Measurements from ENCODE around the gene CPPED1.

The CPPED1 gene

DNA sequence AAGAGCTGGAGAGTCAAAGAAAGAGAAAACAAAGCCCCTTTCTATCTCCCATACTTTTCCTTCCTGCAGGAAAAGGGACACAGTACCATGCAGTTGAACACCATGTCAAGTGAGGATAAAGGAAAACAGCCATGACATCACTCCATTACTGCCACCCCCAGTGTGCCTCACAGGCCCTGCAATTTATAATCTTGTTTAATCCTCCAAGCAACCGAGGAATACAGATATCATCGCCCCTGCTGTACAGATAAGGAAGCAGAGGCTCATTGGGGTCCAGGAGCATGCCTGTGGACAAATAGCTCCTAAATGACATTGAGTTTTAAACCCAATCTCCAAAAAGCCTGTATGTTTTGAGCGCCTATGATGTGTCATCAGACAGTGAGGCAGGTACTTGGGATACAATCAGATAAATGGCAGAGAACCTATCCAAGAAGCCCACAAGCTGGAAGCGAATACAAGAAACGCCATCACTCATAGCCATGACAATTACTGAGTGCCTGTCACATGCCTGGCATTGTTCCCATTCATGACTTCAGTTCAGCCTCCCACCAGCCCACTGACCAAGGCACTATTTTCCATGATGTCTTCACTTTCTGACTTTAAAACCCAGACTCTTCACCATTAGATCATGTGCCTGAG, 45.5 kb downstream of the CPPED1 start (continued):
- peak; percentile 58 for TF ChIP-seq ZIC2 (tag by site-specific recombination; IDR thresholded peaks at IDR 0.05)

DNA sequence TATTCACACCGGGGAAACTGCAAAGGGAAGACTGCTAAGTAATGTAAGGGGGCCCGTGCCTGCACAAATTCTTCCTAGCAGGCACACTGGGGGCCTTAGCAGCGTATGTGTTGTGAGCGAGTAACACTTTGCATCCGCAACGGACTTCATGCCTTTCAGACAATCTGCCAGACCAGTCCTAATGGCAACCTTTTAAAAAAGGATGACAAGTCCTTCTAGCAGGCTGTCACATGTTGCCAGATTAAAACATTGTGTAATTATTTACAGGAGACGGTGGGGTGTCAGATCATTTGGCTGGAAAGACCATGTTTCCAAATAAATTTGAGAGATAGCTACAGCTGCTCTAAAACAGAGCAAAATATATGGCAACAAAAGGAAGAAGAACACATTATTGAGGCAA, 46.1 kb downstream of the CPPED1 start:
- ChIA-PET CTCF (interaction anchor here (0.6 kb wide), 1 partner anchor 105 kb away, joined by 3 read pairs; no protein-coding TSS in a partner anchor), POLR2A (no interaction called here)
- no peak overlapping the region for H3K4me3 ChIP-seq (ENCODE audit: low read depth, low read length)
- H3K36me3 ChIP-seq (ENCODE audit: control insufficient read depth in 2 of 2, insufficient read depth in 1 of 2, low read length in 2 of 2) = no peaks in the 10 kb centered on the region
- H3K9me3 ChIP-seq (ENCODE audit: control insufficient read depth, insufficient read depth, low read depth, low read length) = no peaks in the 10 kb centered on the region
- 0 out of 2 replicates have a peak, but pooled peaks cover 7% of the 10 kb centered on the region for H3K4me1 ChIP-seq (ENCODE audit: control insufficient read depth, insufficient read depth, low read length)
- H3K27ac ChIP-seq (ENCODE audit: extremely low read depth, low read depth, low read length) = no peak overlapping the region
- TF ChIP-seq, protein P1, sequence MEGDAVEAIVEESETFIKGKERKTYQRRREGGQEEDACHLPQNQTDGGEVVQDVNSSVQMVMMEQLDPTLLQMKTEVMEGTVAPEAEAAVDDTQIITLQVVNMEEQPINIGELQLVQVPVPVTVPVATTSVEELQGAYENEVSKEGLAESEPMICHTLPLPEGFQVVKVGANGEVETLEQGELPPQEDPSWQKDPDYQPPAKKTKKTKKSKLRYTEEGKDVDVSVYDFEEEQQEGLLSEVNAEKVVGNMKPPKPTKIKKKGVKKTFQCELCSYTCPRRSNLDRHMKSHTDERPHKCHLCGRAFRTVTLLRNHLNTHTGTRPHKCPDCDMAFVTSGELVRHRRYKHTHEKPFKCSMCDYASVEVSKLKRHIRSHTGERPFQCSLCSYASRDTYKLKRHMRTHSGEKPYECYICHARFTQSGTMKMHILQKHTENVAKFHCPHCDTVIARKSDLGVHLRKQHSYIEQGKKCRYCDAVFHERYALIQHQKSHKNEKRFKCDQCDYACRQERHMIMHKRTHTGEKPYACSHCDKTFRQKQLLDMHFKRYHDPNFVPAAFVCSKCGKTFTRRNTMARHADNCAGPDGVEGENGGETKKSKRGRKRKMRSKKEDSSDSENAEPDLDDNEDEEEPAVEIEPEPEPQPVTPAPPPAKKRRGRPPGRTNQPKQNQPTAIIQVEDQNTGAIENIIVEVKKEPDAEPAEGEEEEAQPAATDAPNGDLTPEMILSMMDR (tag by site-specific recombination; IDR thresholded peaks at IDR 0.05) = no peak
- TF ChIP-seq, protein P2, sequence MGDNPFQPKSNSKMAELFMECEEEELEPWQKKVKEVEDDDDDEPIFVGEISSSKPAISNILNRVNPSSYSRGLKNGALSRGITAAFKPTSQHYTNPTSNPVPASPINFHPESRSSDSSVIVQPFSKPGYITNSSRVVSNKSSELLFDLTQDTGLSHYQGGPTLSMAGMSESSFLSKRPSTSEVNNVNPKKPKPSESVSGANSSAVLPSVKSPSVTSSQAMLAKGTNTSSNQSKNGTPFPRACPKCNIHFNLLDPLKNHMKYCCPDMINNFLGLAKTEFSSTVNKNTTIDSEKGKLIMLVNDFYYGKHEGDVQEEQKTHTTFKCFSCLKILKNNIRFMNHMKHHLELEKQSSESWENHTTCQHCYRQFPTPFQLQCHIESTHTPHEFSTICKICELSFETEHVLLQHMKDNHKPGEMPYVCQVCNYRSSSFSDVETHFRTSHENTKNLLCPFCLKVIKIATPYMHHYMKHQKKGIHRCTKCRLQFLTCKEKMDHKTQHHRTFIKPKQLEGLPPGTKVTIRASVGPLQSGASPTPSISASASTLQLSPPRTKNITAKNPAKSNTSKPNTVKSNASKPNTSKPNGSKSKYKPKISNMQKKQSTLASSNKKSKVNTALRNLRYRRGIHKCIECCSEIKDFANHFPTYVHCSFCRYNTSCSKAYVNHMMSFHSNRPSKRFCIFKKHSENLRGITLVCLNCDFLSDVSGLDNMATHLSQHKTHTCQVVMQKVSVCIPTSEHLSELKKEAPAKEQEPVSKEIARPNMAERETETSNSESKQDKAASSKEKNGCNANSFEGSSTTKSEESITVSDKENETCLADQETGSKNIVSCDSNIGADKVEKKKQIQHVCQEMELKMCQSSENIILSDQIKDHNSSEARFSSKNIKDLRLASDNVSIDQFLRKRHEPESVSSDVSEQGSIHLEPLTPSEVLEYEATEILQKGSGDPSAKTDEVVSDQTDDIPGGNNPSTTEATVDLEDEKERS (tag by site-specific recombination; IDR thresholded peaks at IDR 0.05) = no peak
- no peak for TF ChIP-seq ZFP37 (tag by site-specific recombination; IDR thresholded peaks at IDR 0.05)
- TF ChIP-seq ZNF654 (tag by site-specific recombination; IDR thresholded peaks at IDR 0.05; ENCODE audit: low read depth) = no peak
- TF ChIP-seq ZBTB1 (tag by site-specific recombination; IDR thresholded peaks at IDR 0.05) = no peak
- no peak for TF ChIP-seq ZNF837 (tag by site-specific recombination; IDR thresholded peaks at IDR 0.05)
- TF ChIP-seq MYNN (tag by site-specific recombination; IDR thresholded peaks at IDR 0.05; ENCODE audit: borderline replicate concordance) = no peak
- TF ChIP-seq SCRT2 (tag by site-specific recombination; IDR thresholded peaks at IDR 0.05) = no peak
- TF ChIP-seq, protein P3, sequence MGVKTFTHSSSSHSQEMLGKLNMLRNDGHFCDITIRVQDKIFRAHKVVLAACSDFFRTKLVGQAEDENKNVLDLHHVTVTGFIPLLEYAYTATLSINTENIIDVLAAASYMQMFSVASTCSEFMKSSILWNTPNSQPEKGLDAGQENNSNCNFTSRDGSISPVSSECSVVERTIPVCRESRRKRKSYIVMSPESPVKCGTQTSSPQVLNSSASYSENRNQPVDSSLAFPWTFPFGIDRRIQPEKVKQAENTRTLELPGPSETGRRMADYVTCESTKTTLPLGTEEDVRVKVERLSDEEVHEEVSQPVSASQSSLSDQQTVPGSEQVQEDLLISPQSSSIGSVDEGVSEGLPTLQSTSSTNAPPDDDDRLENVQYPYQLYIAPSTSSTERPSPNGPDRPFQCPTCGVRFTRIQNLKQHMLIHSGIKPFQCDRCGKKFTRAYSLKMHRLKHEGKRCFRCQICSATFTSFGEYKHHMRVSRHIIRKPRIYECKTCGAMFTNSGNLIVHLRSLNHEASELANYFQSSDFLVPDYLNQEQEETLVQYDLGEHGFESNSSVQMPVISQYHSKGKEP (tag by site-specific recombination; IDR thresholded peaks at IDR 0.05) = no peak
- no peak for TF ChIP-seq ZNF366 (tag by site-specific recombination; conservative IDR thresholded peaks at IDR 0.05)
- TF ChIP-seq, protein P4, sequence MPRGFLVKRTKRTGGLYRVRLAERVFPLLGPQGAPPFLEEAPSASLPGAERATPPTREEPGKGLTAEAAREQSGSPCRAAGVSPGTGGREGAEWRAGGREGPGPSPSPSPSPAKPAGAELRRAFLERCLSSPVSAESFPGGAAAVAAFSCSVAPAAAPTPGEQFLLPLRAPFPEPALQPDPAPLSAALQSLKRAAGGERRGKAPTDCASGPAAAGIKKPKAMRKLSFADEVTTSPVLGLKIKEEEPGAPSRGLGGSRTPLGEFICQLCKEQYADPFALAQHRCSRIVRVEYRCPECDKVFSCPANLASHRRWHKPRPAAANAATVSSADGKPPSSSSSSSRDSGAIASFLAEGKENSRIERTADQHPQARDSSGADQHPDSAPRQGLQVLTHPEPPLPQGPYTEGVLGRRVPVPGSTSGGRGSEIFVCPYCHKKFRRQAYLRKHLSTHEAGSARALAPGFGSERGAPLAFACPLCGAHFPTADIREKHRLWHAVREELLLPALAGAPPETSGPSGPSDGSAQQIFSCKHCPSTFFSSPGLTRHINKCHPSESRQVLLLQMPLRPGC (tag by site-specific recombination; IDR thresholded peaks at IDR 0.05) = no peak
- TF ChIP-seq, protein P5, sequence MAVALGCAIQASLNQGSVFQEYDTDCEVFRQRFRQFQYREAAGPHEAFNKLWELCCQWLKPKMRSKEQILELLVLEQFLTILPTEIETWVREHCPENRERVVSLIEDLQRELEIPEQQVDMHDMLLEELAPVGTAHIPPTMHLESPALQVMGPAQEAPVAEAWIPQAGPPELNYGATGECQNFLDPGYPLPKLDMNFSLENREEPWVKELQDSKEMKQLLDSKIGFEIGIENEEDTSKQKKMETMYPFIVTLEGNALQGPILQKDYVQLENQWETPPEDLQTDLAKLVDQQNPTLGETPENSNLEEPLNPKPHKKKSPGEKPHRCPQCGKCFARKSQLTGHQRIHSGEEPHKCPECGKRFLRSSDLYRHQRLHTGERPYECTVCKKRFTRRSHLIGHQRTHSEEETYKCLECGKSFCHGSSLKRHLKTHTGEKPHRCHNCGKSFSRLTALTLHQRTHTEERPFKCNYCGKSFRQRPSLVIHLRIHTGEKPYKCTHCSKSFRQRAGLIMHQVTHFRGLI (tag by site-specific recombination; IDR thresholded peaks at IDR 0.05) = no peak
- no peak for TF ChIP-seq ZNF791 (tag by site-specific recombination; IDR thresholded peaks at IDR 0.05)
- TF ChIP-seq ZNF544 (tag by site-specific recombination; IDR thresholded peaks at IDR 0.05) = no peak
- no peak for TF ChIP-seq ZNF341 (tag by site-specific recombination; IDR thresholded peaks at IDR 0.05; ENCODE audit: low read depth)
- TF ChIP-seq ZFHX2 (tag by site-specific recombination; conservative IDR thresholded peaks at IDR 0.05) = no peak
- no peak for TF ChIP-seq ZNF785 (tag by site-specific recombination; IDR thresholded peaks at IDR 0.05)
- TF ChIP-seq, protein P6, sequence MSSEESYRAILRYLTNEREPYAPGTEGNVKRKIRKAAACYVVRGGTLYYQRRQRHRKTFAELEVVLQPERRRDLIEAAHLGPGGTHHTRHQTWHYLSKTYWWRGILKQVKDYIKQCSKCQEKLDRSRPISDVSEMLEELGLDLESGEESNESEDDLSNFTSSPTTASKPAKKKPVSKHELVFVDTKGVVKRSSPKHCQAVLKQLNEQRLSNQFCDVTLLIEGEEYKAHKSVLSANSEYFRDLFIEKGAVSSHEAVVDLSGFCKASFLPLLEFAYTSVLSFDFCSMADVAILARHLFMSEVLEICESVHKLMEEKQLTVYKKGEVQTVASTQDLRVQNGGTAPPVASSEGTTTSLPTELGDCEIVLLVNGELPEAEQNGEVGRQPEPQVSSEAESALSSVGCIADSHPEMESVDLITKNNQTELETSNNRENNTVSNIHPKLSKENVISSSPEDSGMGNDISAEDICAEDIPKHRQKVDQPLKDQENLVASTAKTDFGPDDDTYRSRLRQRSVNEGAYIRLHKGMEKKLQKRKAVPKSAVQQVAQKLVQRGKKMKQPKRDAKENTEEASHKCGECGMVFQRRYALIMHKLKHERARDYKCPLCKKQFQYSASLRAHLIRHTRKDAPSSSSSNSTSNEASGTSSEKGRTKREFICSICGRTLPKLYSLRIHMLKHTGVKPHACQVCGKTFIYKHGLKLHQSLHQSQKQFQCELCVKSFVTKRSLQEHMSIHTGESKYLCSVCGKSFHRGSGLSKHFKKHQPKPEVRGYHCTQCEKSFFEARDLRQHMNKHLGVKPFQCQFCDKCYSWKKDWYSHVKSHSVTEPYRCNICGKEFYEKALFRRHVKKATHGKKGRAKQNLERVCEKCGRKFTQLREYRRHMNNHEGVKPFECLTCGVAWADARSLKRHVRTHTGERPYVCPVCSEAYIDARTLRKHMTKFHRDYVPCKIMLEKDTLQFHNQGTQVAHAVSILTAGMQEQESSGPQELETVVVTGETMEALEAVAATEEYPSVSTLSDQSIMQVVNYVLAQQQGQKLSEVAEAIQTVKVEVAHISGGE (tag by site-specific recombination; conservative IDR thresholded peaks at IDR 0.05; ENCODE audit: low read depth) = no peak
